ENCODE measurements around the gene CNEP1R1.

Gene CNEP1R1

DNA sequence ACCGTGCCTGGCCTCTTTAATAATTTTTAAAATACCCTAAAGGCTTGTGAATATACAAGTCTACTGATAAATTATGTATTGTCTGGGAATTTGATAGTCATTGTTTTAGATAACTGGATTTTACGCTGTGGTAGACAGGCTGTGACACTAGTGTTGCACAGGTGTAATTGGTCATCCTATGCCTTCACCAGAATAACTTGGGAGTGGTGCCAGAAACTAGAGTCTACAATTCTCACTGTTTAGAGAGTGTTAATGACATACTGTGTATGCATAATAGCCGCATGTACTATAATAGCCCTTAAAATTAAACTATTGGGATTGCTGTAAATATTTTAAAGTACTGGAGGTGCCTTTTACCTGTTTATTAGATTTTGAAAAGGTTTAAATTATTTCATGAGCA lies 11.4 kb downstream of the CNEP1R1 start:
- ATAC-seq (replicated peaks), result no peak
- Mint-ChIP-seq H3K4me3 (no peak overlapping the region), H3K27me3 (no peaks in the 10 kb centered on the region), H3K9me3 (no peaks in the 10 kb centered on the region), H3K4me1 (peaks cover 14 to 19% of the 10 kb centered on the region in 2 donors), H3K36me3 (peaks cover 23 to 24% of the 10 kb centered on the region in 2 donors), H3K27ac (no peak overlapping the region)
- DNase-seq, result no peak

DNA sequence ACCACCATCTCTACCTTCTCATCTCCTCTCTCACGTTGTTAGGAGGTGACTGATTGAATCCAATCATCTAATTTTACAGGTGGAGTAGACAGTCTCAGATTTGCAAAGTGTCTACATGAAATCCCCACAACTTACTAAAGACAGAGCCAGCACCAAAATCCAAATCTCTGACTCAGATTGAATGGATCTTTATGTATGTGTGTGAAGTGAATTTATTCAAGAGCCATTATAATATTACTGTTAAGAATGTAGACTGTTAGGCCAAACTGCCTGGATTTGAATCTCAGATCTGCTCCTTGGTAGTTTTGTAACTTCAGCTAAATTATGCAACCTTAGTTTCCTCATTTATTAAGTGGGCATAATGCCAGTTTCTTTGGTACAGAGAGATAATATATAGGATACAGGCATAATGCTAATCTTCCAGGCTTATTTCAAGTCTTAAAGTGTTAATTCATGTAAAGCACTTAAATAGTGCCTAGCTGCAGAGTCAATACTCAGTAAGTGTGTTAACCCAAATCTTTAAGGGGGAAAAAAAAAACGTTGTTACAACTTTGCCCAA lies 12.7 kb downstream of the CNEP1R1 start:
- Mint-ChIP-seq H3K4me3 (no peak overlapping the region), H3K4me1 (peaks cover 12 to 19% of the 10 kb centered on the region in 2 donors), H3K36me3 (peaks cover 11 to 14% of the 10 kb centered on the region in 2 donors), H3K9me3 (no peaks in the 10 kb centered on the region), H3K27ac (no peak overlapping the region), H3K27me3 (peaks cover 0 to 2% of the 10 kb centered on the region in 2 donors)
- no peak for DNase-seq
- no peak for ATAC-seq (replicated peaks)

DNA sequence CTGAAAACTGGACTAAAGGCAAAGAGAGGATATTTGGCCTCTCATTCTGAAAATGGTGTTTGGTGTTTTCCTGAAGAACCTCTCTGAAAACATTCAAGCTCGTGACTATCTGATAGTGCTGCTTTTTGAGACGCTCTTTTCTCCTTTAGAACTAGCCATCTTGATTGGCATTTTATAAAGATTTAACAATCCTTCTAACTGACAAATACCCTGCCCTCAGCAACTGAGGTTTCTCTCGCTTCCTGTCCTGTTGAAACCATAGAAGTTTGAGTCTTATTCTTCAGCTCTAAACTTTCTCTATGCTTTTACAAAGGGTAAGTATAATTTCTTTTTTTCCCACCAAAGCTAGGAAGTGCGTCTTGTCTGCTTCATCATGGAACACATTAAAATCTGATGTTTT lies 13.3 kb downstream of the CNEP1R1 start:
- no peak for DNase-seq
- Mint-ChIP-seq H3K9me3 (no peaks in the 10 kb centered on the region), H3K4me3 (no peak overlapping the region), H3K36me3 (peaks cover 10 to 11% of the 10 kb centered on the region in 2 donors), H3K27ac (peak overlapping the region; percentile 52), H3K27me3 (peaks cover 0 to 5% of the 10 kb centered on the region in 2 donors), H3K4me1 (peaks cover 12 to 19% of the 10 kb centered on the region in 2 donors)
- ATAC-seq (replicated peaks), result no peak

DNA sequence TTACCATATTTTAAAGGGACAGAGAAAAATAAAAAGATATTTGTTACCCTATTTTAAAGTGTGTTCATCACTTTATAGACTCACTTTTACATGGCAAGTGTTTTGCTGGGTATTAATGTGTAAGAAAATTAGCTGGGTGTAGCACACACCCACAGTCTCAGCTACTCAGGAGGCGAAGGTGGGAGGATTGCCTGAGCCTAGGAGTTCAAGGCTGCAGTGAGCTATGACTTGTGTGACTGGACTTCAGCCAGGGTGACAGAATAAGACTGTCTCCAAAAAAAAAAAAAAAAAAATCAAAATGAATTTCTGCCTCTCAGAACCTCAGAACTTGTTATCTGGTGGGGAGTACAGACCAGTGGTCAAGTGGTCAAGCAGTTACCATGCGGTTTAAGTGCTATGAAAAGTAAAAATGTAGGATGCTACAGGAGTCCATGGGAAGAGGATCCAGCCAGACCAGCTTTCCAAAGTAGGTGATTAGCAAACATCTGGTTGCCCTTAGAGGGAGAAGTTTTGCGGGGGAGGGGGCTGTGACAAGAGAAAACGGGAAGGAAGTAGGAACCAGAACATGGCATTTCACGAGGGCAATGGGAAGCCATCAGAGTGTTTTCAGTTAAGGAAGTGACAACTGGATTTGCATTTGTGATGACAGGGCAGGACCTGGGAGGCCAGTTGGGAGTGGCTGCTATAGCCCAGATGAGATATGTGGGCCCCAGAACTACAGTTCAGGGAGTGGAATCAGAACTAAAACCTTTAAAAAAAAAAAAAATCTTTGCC lies 13.9 kb downstream of the CNEP1R1 start:
- H3K9me3 Mint-ChIP-seq, result no peaks in the 10 kb centered on the region
- H3K4me1 Mint-ChIP-seq, result peaks cover 12 to 19% of the 10 kb centered on the region in 2 donors
- ATAC-seq (replicated peaks) (peak; percentile 74 to 88), DNase-seq (no peak)
- H3K27ac Mint-ChIP-seq, result peak overlapping the region; percentile 52
- no peak overlapping the region for H3K4me3 Mint-ChIP-seq
- peaks cover 7 to 11% of the 10 kb centered on the region in 2 donors for H3K36me3 Mint-ChIP-seq
- H3K27me3 Mint-ChIP-seq, result peaks cover 0 to 9% of the 10 kb centered on the region in 2 donors

DNA sequence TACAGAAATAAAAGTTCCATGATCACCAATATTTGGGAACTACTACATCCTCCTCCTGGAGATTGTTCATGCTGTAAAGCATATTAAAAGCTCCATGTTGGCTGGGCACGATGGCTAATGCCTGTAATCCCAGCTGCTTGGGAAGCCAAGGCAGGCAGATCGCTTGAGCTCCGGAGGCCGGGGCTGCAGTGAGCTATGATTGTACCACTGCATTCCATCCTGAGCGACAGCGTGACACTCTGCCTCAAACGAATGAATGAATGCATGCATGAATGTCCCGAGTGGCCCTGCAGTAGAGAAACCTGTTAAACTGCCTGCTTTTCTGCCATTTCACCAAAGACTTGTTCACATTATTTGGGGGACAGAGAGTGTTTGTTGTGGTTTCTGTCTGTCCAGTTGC lies 15.0 kb downstream of the CNEP1R1 start:
- Mint-ChIP-seq H3K27me3 (peaks cover 0 to 12% of the 10 kb centered on the region in 2 donors), H3K4me3 (no peak overlapping the region), H3K36me3 (peaks cover 3 to 5% of the 10 kb centered on the region in 2 donors), H3K27ac (peak overlapping the region; percentile 47), H3K9me3 (no peaks in the 10 kb centered on the region), H3K4me1 (peaks cover 12 to 19% of the 10 kb centered on the region in 2 donors)
- ATAC-seq (replicated peaks) (no peak), DNase-seq (no peak)

DNA sequence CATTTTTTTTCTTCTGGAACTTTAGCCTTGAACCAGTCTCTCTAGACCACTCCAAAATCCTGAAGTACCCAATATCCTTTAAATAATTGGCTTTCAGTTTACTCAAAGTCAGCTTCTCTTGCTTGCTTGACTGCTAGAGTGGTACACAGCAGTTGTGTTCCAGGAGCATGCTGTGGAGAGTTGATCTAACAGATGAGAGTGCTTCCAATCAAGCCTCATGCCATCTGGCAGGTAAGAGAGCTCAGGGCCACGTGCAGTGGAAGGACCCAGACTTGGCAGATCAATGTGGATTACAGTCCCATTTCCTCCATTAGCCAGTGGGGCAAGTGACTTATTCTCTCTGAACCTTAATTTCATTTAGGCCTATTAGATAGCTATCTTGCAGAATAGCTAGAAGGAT lies 15.7 kb downstream of the CNEP1R1 start:
- no peaks in the 10 kb centered on the region for H3K9me3 Mint-ChIP-seq
- no peak overlapping the region for H3K27ac Mint-ChIP-seq
- H3K27me3 Mint-ChIP-seq, result peaks cover 4 to 15% of the 10 kb centered on the region in 2 donors
- ATAC-seq (replicated peaks) (no peak), DNase-seq (no peak)
- no peak overlapping the region for H3K4me3 Mint-ChIP-seq
- peaks cover 3 to 5% of the 10 kb centered on the region in 2 donors for H3K36me3 Mint-ChIP-seq
- peaks cover 12 to 19% of the 10 kb centered on the region in 2 donors for H3K4me1 Mint-ChIP-seq

DNA sequence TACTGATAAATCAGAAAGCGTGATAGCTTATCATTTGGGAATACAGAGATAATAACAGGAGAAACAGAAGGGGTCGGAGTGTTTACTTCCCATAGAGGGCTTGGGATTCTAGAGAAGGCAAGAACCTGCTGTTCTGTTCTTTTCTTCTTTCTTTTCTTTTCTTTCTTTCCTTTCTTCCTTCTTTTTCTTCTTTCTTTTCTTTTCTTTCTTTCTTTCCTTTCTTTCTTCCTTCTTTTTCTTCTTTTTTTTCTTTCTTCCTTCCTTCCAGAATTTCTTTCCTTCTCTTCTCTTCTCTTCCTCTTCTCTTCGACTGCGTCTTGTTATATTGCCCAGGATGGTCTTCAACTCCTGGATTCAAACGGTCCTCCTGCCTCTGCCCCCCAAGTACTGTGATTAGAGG lies 18.3 kb downstream of the CNEP1R1 start:
- no peak for DNase-seq
- H3K27me3 Mint-ChIP-seq, result peaks cover 16 to 25% of the 10 kb centered on the region in 2 donors
- no peak overlapping the region for H3K4me3 Mint-ChIP-seq
- H3K36me3 Mint-ChIP-seq, result peaks cover 3 to 5% of the 10 kb centered on the region in 2 donors
- no peak overlapping the region for H3K27ac Mint-ChIP-seq
- H3K9me3 Mint-ChIP-seq, result no peaks in the 10 kb centered on the region
- peaks cover 9 to 16% of the 10 kb centered on the region in 2 donors for H3K4me1 Mint-ChIP-seq
- ATAC-seq (replicated peaks), result no peak

DNA sequence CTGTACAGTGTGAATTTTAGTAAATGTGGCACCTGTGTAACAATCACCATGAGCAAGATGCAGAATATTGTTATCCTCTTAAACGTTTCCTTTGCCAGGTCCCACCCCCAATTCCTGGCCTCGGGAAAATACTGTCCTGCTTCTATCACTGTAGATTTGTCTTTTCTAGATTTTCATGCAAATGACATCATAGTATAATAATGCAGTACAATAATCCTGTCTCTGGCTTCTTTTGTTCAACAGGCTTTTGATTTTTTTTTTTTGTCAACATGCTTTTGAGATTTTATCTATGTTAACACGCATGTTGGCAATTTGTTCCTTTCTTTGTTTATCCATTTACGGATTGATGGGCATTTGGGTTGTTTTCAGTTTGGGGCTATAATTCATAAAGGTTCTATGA lies 20.4 kb downstream of the CNEP1R1 start:
- no peak overlapping the region for H3K27ac Mint-ChIP-seq
- DNase-seq (no peak), ATAC-seq (replicated peaks) (no peak)
- no peaks in the 10 kb centered on the region for H3K9me3 Mint-ChIP-seq
- H3K4me3 Mint-ChIP-seq, result no peak overlapping the region
- H3K4me1 Mint-ChIP-seq, result peaks cover under 1 to 2% of the 10 kb centered on the region in 2 donors
- peaks cover 16 to 25% of the 10 kb centered on the region in 2 donors for H3K27me3 Mint-ChIP-seq
- no peaks in the 10 kb centered on the region for H3K36me3 Mint-ChIP-seq

DNA sequence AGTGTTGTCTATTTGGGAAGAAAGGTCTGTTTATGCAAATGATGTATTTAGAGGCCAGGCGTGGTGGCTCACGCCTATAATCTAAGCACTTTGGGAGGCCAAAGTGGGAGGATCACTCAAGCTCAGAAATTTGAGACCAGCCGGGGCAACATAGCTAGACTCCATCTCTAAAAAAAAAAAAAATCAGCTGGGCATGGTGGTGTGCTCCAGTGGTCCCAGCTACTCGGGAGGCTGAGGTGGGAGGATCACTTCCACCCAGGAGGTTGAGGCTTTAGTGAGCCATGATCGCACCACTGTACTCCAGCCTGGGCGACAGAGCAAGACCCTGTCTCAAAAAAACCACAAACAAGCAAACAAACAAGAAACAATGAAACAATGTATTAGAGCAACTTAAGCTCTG lies 21.8 kb downstream of the CNEP1R1 start:
- Mint-ChIP-seq H3K9me3 (peaks cover 1 to 3% of the 10 kb centered on the region in 2 donors), H3K4me1 (no peaks in the 10 kb centered on the region), H3K4me3 (no peak overlapping the region), H3K27ac (no peak overlapping the region), H3K36me3 (no peaks in the 10 kb centered on the region), H3K27me3 (peaks cover 16 to 34% of the 10 kb centered on the region in 2 donors)
- DNase-seq, result no peak
- ATAC-seq (replicated peaks), result no peak

DNA sequence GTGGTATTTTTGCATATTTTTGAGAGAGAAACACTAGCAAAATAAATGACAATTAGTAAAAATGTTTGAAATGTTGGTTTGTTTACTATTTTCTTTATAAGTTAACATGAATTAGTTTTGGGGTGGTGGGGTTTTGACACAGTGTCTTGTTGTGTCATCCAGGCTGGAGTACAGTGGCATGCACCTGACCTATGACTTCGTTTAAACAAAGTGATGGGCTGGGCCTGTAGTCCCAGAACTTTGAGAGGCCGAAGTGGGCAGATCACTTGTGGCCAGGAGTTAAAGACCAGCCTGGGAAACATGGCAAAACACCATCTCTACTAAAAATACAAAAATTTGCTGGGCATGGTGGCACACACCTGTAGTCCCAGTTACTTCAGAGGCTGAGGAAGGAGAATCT lies 22.8 kb downstream of the CNEP1R1 start:
- Mint-ChIP-seq H3K27ac (no peak overlapping the region), H3K36me3 (no peaks in the 10 kb centered on the region), H3K4me1 (no peaks in the 10 kb centered on the region), H3K9me3 (peaks cover 5 to 7% of the 10 kb centered on the region in 2 donors), H3K4me3 (no peak overlapping the region), H3K27me3 (peaks cover 22 to 35% of the 10 kb centered on the region in 2 donors)
- DNase-seq (no peak), ATAC-seq (replicated peaks) (no peak)

DNA sequence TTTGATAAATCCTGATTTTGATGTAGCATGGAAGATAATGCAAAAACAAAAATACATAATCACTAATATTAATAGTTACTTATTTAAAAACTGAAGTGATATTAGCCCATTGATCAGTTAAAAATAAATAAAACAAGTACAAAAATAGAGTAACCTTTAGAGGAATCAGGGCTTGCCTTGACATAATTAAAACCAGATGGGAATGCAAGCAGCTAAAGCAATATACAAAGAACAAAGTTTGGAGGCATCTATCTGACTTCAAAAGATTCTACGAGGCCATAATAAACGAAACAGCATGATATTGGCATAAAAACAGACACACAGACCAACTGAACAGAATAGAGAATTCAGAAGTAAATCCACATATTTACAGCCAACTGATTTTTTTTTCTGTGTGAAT lies 25.8 kb downstream of the CNEP1R1 start:
- H3K4me1 Mint-ChIP-seq, result no peaks in the 10 kb centered on the region
- no peak overlapping the region for H3K27ac Mint-ChIP-seq
- H3K9me3 Mint-ChIP-seq, result peaks cover 6 to 7% of the 10 kb centered on the region in 2 donors
- no peak for ATAC-seq (replicated peaks)
- H3K36me3 Mint-ChIP-seq, result no peaks in the 10 kb centered on the region
- peaks cover 18 to 21% of the 10 kb centered on the region in 2 donors for H3K27me3 Mint-ChIP-seq
- DNase-seq, result no peak
- H3K4me3 Mint-ChIP-seq, result no peak overlapping the region

DNA sequence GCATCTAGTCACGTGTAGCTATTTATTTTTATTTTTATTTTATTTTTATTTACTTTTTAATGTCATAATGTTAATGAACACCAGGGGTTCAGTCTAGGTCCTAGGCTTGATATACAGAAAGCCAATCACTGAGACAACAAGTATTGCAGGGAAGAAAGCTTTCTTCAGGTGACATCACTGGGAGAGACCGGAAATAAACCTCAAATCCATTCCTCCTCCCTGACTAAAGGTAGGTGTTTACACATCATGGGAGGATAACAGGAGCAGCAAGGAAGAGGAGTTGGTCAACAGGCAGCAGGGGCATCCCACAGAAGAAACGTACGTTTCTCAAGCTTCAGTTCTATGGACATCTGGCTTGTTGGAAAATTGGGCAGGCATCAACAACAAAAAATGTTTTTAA lies 31.2 kb downstream of the CNEP1R1 start:
- ATAC-seq (replicated peaks) (no peak), DNase-seq (no peak)
- H3K27ac Mint-ChIP-seq, result no peak overlapping the region
- H3K9me3 Mint-ChIP-seq, result peaks cover 6 to 8% of the 10 kb centered on the region in 2 donors
- no peak overlapping the region for H3K4me3 Mint-ChIP-seq
- H3K36me3 Mint-ChIP-seq, result peaks cover 0 to 2% of the 10 kb centered on the region in 2 donors
- peaks cover 6 to 14% of the 10 kb centered on the region in 2 donors for H3K27me3 Mint-ChIP-seq
- H3K4me1 Mint-ChIP-seq, result no peaks in the 10 kb centered on the region

DNA sequence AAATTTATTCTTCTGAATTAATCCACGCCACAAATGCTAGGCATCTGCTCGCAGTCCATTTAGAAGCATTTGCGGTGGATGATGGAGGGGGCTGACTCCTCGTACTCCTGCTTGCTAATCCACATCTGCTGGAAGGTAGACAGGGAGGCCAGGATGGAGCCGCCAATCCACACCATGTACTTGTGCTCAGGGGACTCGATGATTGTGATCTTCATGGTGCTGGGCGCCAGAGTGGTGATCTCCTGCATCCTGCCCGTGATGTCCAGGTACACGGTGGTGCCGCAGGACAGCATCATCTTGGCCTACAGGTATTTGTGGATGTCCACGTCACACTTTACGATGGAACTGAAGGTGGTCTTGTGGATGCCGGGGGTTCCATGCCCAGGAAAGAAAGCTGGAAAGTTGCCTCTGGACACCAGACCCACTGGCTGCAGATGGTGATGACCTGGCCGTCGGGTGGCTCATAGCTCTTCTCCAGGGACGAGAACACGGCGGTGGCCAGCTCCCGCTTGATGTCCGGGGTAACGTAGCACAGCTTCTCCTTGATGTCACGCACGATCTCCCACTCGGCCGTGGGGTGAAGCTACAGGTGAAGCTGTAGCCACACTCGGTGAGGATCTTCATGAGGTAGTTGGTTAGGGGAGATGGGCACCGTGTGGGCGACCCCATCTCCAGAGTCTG lies 33.2 kb downstream of the CNEP1R1 start:
- H3K9me3 Mint-ChIP-seq, result peaks cover 0 to 4% of the 10 kb centered on the region in 2 donors
- H3K4me1 Mint-ChIP-seq, result no peaks in the 10 kb centered on the region
- H3K4me3 Mint-ChIP-seq, result no peak overlapping the region
- H3K36me3 Mint-ChIP-seq, result peaks cover 0 to 2% of the 10 kb centered on the region in 2 donors
- ATAC-seq (replicated peaks) (no peak), DNase-seq (no peak)
- peaks cover 0 to 6% of the 10 kb centered on the region in 2 donors for H3K27me3 Mint-ChIP-seq
- no peak overlapping the region for H3K27ac Mint-ChIP-seq

DNA sequence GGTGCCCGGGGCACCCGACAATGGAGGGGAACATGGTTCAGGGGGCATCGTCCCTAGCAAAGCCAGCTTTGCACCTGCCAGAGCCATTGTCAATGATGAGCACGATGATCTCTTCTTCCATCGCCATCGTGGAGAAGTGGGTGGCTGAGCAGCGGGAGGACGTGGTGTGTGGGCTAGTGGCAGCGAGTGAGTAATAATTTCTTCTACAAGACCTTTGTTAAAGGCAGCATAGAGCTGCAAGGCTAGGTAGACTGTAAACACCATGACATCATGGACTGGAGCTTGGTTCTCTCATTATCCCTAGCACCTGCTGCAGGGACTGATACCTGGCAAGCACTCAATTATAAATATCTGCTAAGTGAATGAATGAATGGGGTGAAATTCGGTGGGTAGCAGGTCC lies 34.1 kb downstream of the CNEP1R1 start:
- ATAC-seq (replicated peaks) (no peak), DNase-seq (no peak)
- H3K9me3 Mint-ChIP-seq, result peaks cover 0 to 4% of the 10 kb centered on the region in 2 donors
- H3K4me3 Mint-ChIP-seq, result no peak overlapping the region
- peaks cover 0 to 6% of the 10 kb centered on the region in 2 donors for H3K27me3 Mint-ChIP-seq
- no peaks in the 10 kb centered on the region for H3K4me1 Mint-ChIP-seq
- no peak overlapping the region for H3K27ac Mint-ChIP-seq
- H3K36me3 Mint-ChIP-seq, result peaks cover 0 to 2% of the 10 kb centered on the region in 2 donors

Measured in stimulated activated naive B cell treated with anti-CD40 and anti-IgM and Interleukin-4, amounts not matched to agents 10 μg/mL and 1 μg/mL and 100 μg/mL, for 72 hours (primary cell).